PFSK-1 (cell line): ENCODE data around the gene H6PD.

Source experiments
- POLR2AphosphoS5 ChIP-seq: IDR thresholded peaks from 2 replicates; pipeline ENCODE4 v1.6.1; 2012; ENCODE audit warnings: low read depth, mild to moderate bottlenecking, control low read depth, low read length, moderate library complexity
- SIN3A ChIP-seq: IDR thresholded peaks from 2 replicates; pipeline ENCODE4 v1.6.1; 2012; ENCODE audit warnings: mild to moderate bottlenecking, low read length, moderate library complexity, borderline replicate concordance; ENCODE audit not compliant: insufficient read depth
- TF ChIP-seq, protein P1 (sequence below), 2 experiments: IDR thresholded peaks; 2 replicates each; pipeline versions ENCODE4 v1.6.1 to v1.8.0; 2011 to 2012; ENCODE audit warnings: low read depth in 2 of 2, low read length in 2 of 2, control low read depth in 1 of 2, inconsistent platforms in 1 of 2, mild to moderate bottlenecking in 1 of 2, moderate library complexity in 1 of 2; ENCODE audit not compliant: insufficient read depth in 1 of 2

DNA sequence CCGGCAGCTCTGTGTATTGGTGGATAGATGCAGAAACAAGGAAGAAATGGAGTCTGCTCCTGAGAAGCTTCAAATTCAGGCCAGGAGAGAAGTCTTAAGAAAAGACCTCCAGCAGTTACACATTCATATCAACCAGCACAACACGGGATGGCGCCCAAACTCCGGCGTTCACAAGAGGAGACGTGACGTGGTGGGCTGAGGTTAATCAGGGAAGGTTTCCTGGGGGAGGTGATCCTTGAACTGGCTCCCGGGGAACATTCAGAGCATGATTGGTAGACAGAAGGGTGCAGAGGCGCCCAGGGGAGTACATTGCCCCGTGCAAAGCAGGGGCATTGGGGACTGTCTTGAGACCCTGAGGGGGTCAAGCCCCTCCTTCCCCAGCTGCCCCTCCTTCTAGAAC lies 30.5 kb downstream of the H6PD start:
- no peak for TF ChIP-seq POLR2AphosphoS5
- no peak for TF ChIP-seq SIN3A
- TF ChIP-seq, protein P1, sequence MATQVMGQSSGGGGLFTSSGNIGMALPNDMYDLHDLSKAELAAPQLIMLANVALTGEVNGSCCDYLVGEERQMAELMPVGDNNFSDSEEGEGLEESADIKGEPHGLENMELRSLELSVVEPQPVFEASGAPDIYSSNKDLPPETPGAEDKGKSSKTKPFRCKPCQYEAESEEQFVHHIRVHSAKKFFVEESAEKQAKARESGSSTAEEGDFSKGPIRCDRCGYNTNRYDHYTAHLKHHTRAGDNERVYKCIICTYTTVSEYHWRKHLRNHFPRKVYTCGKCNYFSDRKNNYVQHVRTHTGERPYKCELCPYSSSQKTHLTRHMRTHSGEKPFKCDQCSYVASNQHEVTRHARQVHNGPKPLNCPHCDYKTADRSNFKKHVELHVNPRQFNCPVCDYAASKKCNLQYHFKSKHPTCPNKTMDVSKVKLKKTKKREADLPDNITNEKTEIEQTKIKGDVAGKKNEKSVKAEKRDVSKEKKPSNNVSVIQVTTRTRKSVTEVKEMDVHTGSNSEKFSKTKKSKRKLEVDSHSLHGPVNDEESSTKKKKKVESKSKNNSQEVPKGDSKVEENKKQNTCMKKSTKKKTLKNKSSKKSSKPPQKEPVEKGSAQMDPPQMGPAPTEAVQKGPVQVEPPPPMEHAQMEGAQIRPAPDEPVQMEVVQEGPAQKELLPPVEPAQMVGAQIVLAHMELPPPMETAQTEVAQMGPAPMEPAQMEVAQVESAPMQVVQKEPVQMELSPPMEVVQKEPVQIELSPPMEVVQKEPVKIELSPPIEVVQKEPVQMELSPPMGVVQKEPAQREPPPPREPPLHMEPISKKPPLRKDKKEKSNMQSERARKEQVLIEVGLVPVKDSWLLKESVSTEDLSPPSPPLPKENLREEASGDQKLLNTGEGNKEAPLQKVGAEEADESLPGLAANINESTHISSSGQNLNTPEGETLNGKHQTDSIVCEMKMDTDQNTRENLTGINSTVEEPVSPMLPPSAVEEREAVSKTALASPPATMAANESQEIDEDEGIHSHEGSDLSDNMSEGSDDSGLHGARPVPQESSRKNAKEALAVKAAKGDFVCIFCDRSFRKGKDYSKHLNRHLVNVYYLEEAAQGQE (IDR thresholded peaks at IDR 0.05; ENCODE audit: insufficient read depth in 1 of 2, low read depth in 2 of 2, low read length in 2 of 2) = no peak
